Lower leg skin (tissue), 4 donors: ENCODE measurements around the gene TASOR. TPM values are rescaled to one million over a fixed set of nuclear protein-coding genes. Genes with fewer than 3 reads are reported as not detected.
A peak's percentile ranks its signal among the peaks of the same experiment; 100 is the strongest.
"Not testable (repeated sequence)": the region's sequence is repeated elsewhere in the genome, so short reads cannot be mapped to it uniquely, and the experiment has no call there.

Experiments used
- DNase-seq, 2 donors: peaks; one replicate each; pipeline ENCODE4 v3.0.0-alpha.2; 2019; ENCODE audit warnings: low spot score in 2 of 2
- H3K4me3 ChIP-seq: fragments of 200-600 bp; sonication (generic); 2 replicates; pipeline ENCODE4 v1.5.1; 2017; ENCODE audit warnings: mild to moderate bottlenecking, low read depth; ENCODE audit not compliant: poor library complexity, severe bottlenecking
- POLR2A ChIP-seq, 2 donors: fragments of 450-650 bp; IDR thresholded peaks; one replicate each; pipeline ENCODE4 v1.6.1; 2016 to 2017; ENCODE audit warnings: antibody characterized with exemption in 2 of 2, mild to moderate bottlenecking in 1 of 2, moderate library complexity in 1 of 2
- WGBS, 2 donors: methylation state at CpG; one replicate each; pipeline ENCODE4 v1.1.5; 2018; 5-methylcytosine and 5-hydroxymethylcytosine counted together
- intact Hi-C: fragments of 100-400 bp; cut with DNase I; formaldehyde crosslinking; loops from one replicate; pipeline ENCODE4 v1.15.0; 2023; ENCODE audit warnings: low total_unique reads
- total RNA-seq, 4 donors: library from RNA; depleted of rRNA; stranded (reverse); fragments of >200 nt; gene quantifications; one replicate each; pipeline ENCODE4 v1.1.0, GENCODE V29; 2016
- TF ChIP-seq, protein P1 (sequence below), 3 donors: fragments of 450-650 bp; IDR thresholded peaks; one replicate each; pipeline ENCODE4 v1.5.1; 2016; ENCODE audit warnings: antibody characterized with exemption in 3 of 3, mild to moderate bottlenecking in 3 of 3, moderate library complexity in 2 of 3

The TASOR gene
- total RNA-seq, 4 donors from 2014 or later, result 53.7 to 70.1 (median 64.8) TPM

DNA sequence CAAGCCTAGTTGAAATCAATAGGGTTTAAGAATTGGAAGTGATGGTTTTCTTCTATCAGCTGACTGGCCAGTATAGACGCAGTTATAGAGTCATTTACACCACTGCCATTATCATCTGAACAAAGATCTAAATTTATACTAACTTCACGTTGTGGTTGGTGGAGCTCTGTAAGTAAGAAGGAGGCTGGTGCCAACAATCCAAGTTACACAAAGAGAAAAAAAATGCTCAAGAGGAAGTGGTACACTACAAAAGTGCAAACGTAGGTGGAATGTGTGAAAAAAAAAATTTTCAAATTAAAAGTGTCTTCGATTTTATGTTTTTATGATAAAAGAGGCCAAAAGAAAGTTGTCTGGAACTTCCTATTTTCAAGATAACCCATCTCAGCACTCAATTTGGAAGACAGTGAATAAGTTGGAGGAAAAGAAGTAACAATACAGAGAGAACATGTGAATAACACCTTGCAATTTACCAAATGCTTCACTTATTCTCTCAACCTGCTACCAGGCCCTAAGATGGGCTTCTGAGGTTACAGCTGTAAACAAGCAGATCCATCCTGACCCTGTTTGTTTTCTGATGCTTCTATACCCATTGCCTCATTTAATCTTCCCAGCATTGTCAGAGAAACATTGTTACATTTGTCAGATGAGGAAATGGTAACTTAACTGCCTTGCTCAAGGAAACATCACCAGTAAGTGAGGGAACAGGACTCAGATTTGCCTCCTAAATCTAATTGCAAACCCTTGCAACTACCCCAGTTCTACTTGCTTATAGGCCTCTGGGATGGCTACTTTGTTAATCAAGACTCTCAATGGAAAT is 12.0 kb upstream of the TASOR start:
- WGBS, 2 donors, result 57 to 59% methylated on average over 4 of the region's 4 CpGs
- no peak overlapping the region for H3K4me3 ChIP-seq
- DNase-seq, result no peak
- TF ChIP-seq POLR2A (IDR thresholded peaks at IDR 0.05), result no peak
- TF ChIP-seq, protein P1, sequence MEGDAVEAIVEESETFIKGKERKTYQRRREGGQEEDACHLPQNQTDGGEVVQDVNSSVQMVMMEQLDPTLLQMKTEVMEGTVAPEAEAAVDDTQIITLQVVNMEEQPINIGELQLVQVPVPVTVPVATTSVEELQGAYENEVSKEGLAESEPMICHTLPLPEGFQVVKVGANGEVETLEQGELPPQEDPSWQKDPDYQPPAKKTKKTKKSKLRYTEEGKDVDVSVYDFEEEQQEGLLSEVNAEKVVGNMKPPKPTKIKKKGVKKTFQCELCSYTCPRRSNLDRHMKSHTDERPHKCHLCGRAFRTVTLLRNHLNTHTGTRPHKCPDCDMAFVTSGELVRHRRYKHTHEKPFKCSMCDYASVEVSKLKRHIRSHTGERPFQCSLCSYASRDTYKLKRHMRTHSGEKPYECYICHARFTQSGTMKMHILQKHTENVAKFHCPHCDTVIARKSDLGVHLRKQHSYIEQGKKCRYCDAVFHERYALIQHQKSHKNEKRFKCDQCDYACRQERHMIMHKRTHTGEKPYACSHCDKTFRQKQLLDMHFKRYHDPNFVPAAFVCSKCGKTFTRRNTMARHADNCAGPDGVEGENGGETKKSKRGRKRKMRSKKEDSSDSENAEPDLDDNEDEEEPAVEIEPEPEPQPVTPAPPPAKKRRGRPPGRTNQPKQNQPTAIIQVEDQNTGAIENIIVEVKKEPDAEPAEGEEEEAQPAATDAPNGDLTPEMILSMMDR (IDR thresholded peaks at IDR 0.05), result no peak
- intact Hi-C loops, result no loop called here

DNA sequence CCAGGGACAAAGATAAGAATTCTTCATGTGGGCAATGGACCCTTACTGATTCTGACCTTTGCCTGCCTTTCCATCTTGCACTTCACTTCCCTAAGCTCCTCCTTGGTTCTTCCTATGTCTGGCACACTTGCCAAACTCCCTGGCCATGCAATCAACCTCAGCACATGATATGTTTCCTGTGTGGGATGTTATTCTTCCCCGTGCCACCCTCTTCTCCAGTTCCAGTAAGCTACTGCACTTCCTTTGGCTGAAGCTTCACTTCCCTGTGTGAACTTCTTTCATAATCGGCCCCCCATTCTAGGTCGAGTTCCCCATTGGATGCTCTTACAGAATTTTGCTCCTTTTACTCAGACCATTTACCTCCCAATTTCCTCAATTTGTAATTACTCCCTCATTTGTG is 10.7 kb upstream of the TASOR start:
- WGBS, 2 donors, result 66 to 70% methylated on average over 3 of the region's 3 CpGs
- intact Hi-C loops, result no loop called here
- TF ChIP-seq, protein P1 (IDR thresholded peaks at IDR 0.05), result no peak
- no peak for TF ChIP-seq POLR2A (IDR thresholded peaks at IDR 0.05)
- no peak overlapping the region for H3K4me3 ChIP-seq
- peak in 1 of 2 donors; percentile 45 for DNase-seq

- not testable (repeated sequence) for DNase-seq
Observed at GRCh38 chr3:56692520-56693433, 9.7 kb upstream of the TASOR start.

GRCh38 chr3:56692001-56692365 is 8.9 kb upstream of the TASOR start:
- H3K4me3 ChIP-seq, DNase-seq, intact Hi-C loops: not testable (repeated sequence)
- WGBS, 2 donors, result 100% methylated on average over 1 to 7 of the region's 21 CpGs

More at GRCh38 chr3:56692520-56693433, 9.7 kb upstream of the TASOR start:
- intact Hi-C loops, H3K4me3 ChIP-seq: not testable (repeated sequence)
- 84 to 85% methylated on average over 14 to 15 of the region's 15 CpGs for WGBS, 2 donors

- intact Hi-C loops, result no loop called here
- no peak overlapping the region for H3K4me3 ChIP-seq
- TF ChIP-seq, protein P1 (IDR thresholded peaks at IDR 0.05), result no peak
- TF ChIP-seq POLR2A (IDR thresholded peaks at IDR 0.05), result no peak
- DNase-seq, result no peak
- 75 to 86% methylated on average over 4 to 9 of the region's 19 CpGs for WGBS, 2 donors
Observed at GRCh38 chr3:56691165-56692000, 8.3 kb upstream of the TASOR start.

DNA sequence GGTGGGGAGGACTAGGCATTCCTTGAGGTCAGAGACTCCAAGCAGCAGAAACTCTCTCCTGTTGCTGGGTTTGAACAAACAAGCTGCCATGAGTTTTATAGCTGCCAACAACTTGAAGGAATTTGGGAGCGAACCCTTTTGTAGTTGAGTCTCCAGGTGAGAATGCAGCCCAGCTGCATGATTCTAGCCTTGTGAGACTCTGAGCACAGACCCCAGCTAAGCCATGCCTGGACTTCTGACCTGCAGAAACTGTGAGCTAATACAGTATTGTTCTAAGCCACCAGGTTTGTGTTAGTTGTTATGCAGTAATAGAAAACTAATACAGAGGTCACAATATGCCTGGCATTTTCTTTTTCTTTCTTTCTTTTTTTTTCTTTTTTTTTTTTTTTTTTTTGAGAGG is 6.2 kb upstream of the TASOR start:
- 90 to 100% methylated on average over 1 of the region's 1 CpG for WGBS, 2 donors
- intact Hi-C loops, result no loop called here

More for the DNA sequence above, 6.2 kb upstream of the TASOR start:
- DNase-seq, result no peak
- H3K4me3 ChIP-seq, result no peak overlapping the region
- no peak for TF ChIP-seq POLR2A (IDR thresholded peaks at IDR 0.05)
- TF ChIP-seq, protein P1 (IDR thresholded peaks at IDR 0.05), result no peak
